GM23338 (cell line): ENCODE measurements around the gene UBP1. TPM values are rescaled to one million over a fixed set of nuclear protein-coding genes. Genes with fewer than 3 reads are reported as not detected.

ENCODE experiments used
- ATAC-seq: fragments of 200-7000 bp; cut with Tn5 transposase; 3 replicates; pipeline ENCODE4 v1.9.1; 2020
- DNase-seq: peaks from one replicate; pipeline ENCODE4 v3.0.0-alpha.2; 2015; ENCODE audit warnings: low spot score
- H2AFZ ChIP-seq: fragments of 200-600 bp; sonication (generic); 2 replicates; pipeline ENCODE4 v1.8.0; 2016; ENCODE audit warnings: antibody characterized with exemption, mild to moderate bottlenecking, moderate library complexity
- H3F3A ChIP-seq: fragments of 200-600 bp; sonication (generic); replicated peaks from 2 replicates; pipeline ENCODE4 v1.8.0; 2017; ENCODE audit warnings: antibody characterized with exemption, mixed run types, low read depth
- H3K27ac ChIP-seq: fragments of 200-600 bp; sonication (generic); 2 replicates; pipeline ENCODE4 v1.6.1; 2016; ENCODE audit warnings: low read depth
- H3K27me3 ChIP-seq: fragments of 200-600 bp; sonication (generic); 2 replicates; pipeline ENCODE4 v1.8.0; 2016; ENCODE audit warnings: mild to moderate bottlenecking, mixed run types, moderate library complexity; ENCODE audit not compliant: insufficient read depth
- H3K36me3 ChIP-seq: fragments of 200-600 bp; sonication (generic); 2 replicates; pipeline ENCODE4 v1.8.0; 2016; ENCODE audit warnings: mild to moderate bottlenecking; ENCODE audit not compliant: insufficient read depth
- H3K4me1 ChIP-seq: fragments of 200-600 bp; sonication (generic); 2 replicates; pipeline ENCODE4 v1.8.0; 2016; ENCODE audit warnings: mild to moderate bottlenecking, moderate library complexity; ENCODE audit not compliant: insufficient read depth
- H3K4me2 ChIP-seq: fragments of 200-600 bp; sonication (generic); 2 replicates; pipeline ENCODE4 v1.7.1; 2017; ENCODE audit warnings: mixed run types
- H3K4me3 ChIP-seq: fragments of 200-600 bp; sonication (generic); 2 replicates; pipeline ENCODE4 v1.6.1; 2016; ENCODE audit warnings: mixed run types
- H3K79me2 ChIP-seq: fragments of 200-600 bp; sonication (generic); replicated peaks from 2 replicates; pipeline ENCODE4 v1.8.0; 2017; ENCODE audit warnings: mild to moderate bottlenecking; ENCODE audit not compliant: insufficient read depth
- H3K9me2 ChIP-seq: fragments of 200-600 bp; sonication (generic); 2 replicates; pipeline ENCODE4 v1.8.0; 2017; ENCODE audit not compliant: insufficient read depth
- H4K20me1 ChIP-seq: fragments of 200-600 bp; sonication (generic); replicated peaks from 2 replicates; pipeline ENCODE4 v1.8.0; 2017; ENCODE audit warnings: mild to moderate bottlenecking; ENCODE audit not compliant: insufficient read depth
- H3K27ac Mint-ChIP-seq: 2 replicates; pipeline ENCODE4 v1.8.0; 2020; ENCODE audit warnings: inconsistent platforms, mild to moderate bottlenecking, moderate library complexity, mixed read lengths
- H3K27me3 Mint-ChIP-seq: 3 replicates; pipeline ENCODE4 v1.8.0; 2022; ENCODE audit warnings: low read depth, mild to moderate bottlenecking, moderate library complexity, mixed read lengths, inconsistent platforms; ENCODE audit not compliant: insufficient read depth, poor library complexity
- H3K36me3 Mint-ChIP-seq: 3 replicates; pipeline ENCODE4 v1.8.0; 2021; ENCODE audit warnings: low read depth, mild to moderate bottlenecking, inconsistent platforms, moderate library complexity, mixed read lengths
- H3K4me1 Mint-ChIP-seq: 3 replicates; pipeline ENCODE4 v1.8.0; 2020; ENCODE audit warnings: mild to moderate bottlenecking, inconsistent platforms, mixed read lengths
- H3K4me3 Mint-ChIP-seq: 3 replicates; pipeline ENCODE4 v1.8.0; 2021; ENCODE audit warnings: moderate library complexity, mild to moderate bottlenecking, inconsistent platforms, mixed read lengths
- H3K9me3 Mint-ChIP-seq: 3 replicates; pipeline ENCODE4 v1.8.0; 2020; ENCODE audit warnings: moderate library complexity, mild to moderate bottlenecking, inconsistent platforms, mixed read lengths
- CREB1 ChIP-seq: fragments of 250-450 bp; sonication (Bioruptor Pico); IDR thresholded peaks from 2 replicates; pipeline ENCODE4 v1.5.0; 2020; ENCODE audit warnings: low read depth, mild to moderate bottlenecking, moderate library complexity
- EZH2 ChIP-seq: fragments of 200-600 bp; sonication (generic); IDR thresholded peaks from one replicate; pipeline ENCODE4 v1.8.0; 2017; ENCODE audit warnings: antibody characterized with exemption, mild to moderate bottlenecking, low read depth; ENCODE audit not compliant: unreplicated experiment
- EZH2phosphoT487 ChIP-seq: fragments of 200-600 bp; sonication (generic); IDR thresholded peaks from one replicate; pipeline ENCODE4 v1.8.1; 2018; ENCODE audit warnings: antibody characterized with exemption; ENCODE audit not compliant: unreplicated experiment
- JUNB ChIP-seq: IDR thresholded peaks from one replicate; pipeline ENCODE4 v1.6.1; 2016; ENCODE audit warnings: antibody characterized with exemption; ENCODE audit not compliant: unreplicated experiment
- NANOG ChIP-seq: IDR thresholded peaks from 2 replicates; pipeline ENCODE4 v1.6.1; 2016; ENCODE audit warnings: antibody characterized with exemption, borderline replicate concordance
- POLR2AphosphoS5 ChIP-seq: IDR thresholded peaks from 2 replicates; pipeline ENCODE4 v1.6.1; 2016; ENCODE audit warnings: antibody characterized with exemption, low read depth
- STAT1 ChIP-seq: IDR thresholded peaks from one replicate; pipeline ENCODE4 v1.6.1; 2016; ENCODE audit warnings: antibody characterized with exemption; ENCODE audit not compliant: unreplicated experiment
- ZNF114 ChIP-seq: fragments of 250-450 bp; sonication (Bioruptor Pico); IDR thresholded peaks from 2 replicates; pipeline ENCODE4 v1.5.0; 2020; ENCODE audit warnings: mild to moderate bottlenecking, moderate library complexity
- ZNF331 ChIP-seq: fragments of 250-450 bp; sonication (Bioruptor Pico); IDR thresholded peaks from 2 replicates; pipeline ENCODE4 v1.5.0; 2020; ENCODE audit warnings: low read depth, mild to moderate bottlenecking, moderate library complexity
- polyA plus RNA-seq: library from polyadenylated mRNA; unstranded; fragments of >200 nt; fragmentation: Nextera tagmentation; extraction: Ambion mirVana; gene quantifications from 2 replicates; pipeline ENCODE4 v1.2.1, GENCODE V29; 2016
- total RNA-seq: library from RNA; depleted of rRNA; stranded (reverse); fragments of >200 nt; shearing (Covaris generic); gene quantifications from 2 replicates; pipeline ENCODE4 v1.2.3, GENCODE V29; 2014
- TF ChIP-seq, protein P1 (sequence below), 2 experiments: fragments of 200-600 bp in 1 of 2; sonication (generic) in 1 of 2; conservative IDR thresholded peaks; 2 replicates each; pipeline versions ENCODE4 v1.5.1 to v1.6.1; 2016 to 2017; ENCODE audit warnings: antibody characterized with exemption in 2 of 2, low read depth in 2 of 2, mild to moderate bottlenecking in 2 of 2, moderate library complexity in 1 of 2
- TF ChIP-seq, protein P2 (sequence below): IDR thresholded peaks from 2 replicates; pipeline ENCODE4 v1.6.1; 2016; ENCODE audit warnings: antibody characterized with exemption
- TF ChIP-seq, protein P3 (sequence below): fragments of 250-450 bp; sonication (Bioruptor Pico); IDR thresholded peaks from 2 replicates; pipeline ENCODE4 v1.5.0; 2020; ENCODE audit warnings: mild to moderate bottlenecking, moderate library complexity

The UBP1 gene
- total and polyA plus RNA-seq, 2 experiments from 2014 or later, result 16.8 to 66.8 TPM

DNA sequence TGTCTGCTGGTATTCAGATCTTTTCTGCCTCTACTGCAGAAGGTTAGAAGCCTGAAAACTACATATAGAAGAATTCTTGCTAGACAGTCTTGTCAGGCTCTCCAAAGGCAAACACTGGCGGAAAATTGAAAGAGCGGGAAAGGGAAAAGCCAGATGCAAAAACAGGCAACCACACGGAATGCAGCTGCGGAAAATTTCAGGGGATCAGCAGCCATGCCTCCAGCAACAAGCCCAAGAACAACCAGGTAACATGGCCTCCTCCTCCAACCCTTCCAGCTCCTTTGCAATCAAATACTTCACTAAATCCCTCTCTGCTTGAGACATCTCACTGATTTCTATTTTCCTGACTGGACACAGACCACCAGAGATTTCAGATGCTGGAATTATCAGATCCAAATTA, 9.6 kb downstream of the UBP1 start:
- Histone ChIP-seq H3F3A (no peaks in the 10 kb centered on the region), H3K4me3 (no peak overlapping the region), H3K4me1 (peaks cover 60% of the 10 kb centered on the region), H3K79me2 (peaks cover 94% of the 10 kb centered on the region), H3K9me2 (no peaks in the 10 kb centered on the region), H4K20me1 (peaks cover 71% of the 10 kb centered on the region), H3K27me3 (no peaks in the 10 kb centered on the region), H3K4me2 (peak overlapping the region; percentile 5), H2AFZ (no peak overlapping the region), H3K27ac (peak overlapping the region; percentile 7; the same call in 1 of the 2 replicates), H3K36me3 (no peaks in the 10 kb centered on the region)
- no peak for ATAC-seq
- TF ChIP-seq, protein P1, sequence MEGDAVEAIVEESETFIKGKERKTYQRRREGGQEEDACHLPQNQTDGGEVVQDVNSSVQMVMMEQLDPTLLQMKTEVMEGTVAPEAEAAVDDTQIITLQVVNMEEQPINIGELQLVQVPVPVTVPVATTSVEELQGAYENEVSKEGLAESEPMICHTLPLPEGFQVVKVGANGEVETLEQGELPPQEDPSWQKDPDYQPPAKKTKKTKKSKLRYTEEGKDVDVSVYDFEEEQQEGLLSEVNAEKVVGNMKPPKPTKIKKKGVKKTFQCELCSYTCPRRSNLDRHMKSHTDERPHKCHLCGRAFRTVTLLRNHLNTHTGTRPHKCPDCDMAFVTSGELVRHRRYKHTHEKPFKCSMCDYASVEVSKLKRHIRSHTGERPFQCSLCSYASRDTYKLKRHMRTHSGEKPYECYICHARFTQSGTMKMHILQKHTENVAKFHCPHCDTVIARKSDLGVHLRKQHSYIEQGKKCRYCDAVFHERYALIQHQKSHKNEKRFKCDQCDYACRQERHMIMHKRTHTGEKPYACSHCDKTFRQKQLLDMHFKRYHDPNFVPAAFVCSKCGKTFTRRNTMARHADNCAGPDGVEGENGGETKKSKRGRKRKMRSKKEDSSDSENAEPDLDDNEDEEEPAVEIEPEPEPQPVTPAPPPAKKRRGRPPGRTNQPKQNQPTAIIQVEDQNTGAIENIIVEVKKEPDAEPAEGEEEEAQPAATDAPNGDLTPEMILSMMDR (conservative IDR thresholded peaks at IDR 0.05; ENCODE audit: low read depth in 2 of 2), result no peak
- TF ChIP-seq STAT1 (no peak), NANOG (no peak), EZH2 (no peak), POLR2AphosphoS5 (no peak), CREB1 (CRISPR knock-in tag) (no peak), JUNB (no peak), ZNF331 (CRISPR knock-in tag) (no peak), EZH2phosphoT487 (no peak), ZNF114 (no peak)
- TF ChIP-seq, protein P2, sequence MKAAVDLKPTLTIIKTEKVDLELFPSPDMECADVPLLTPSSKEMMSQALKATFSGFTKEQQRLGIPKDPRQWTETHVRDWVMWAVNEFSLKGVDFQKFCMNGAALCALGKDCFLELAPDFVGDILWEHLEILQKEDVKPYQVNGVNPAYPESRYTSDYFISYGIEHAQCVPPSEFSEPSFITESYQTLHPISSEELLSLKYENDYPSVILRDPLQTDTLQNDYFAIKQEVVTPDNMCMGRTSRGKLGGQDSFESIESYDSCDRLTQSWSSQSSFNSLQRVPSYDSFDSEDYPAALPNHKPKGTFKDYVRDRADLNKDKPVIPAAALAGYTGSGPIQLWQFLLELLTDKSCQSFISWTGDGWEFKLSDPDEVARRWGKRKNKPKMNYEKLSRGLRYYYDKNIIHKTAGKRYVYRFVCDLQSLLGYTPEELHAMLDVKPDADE, result no peak
- Mint-ChIP-seq H3K4me3 (no peak overlapping the region), H3K9me3 (no peaks in the 10 kb centered on the region), H3K27ac (peak overlapping the region; percentile 55), H3K36me3 (no peaks in the 10 kb centered on the region), H3K27me3 (peaks cover 10% of the 10 kb centered on the region), H3K4me1 (peaks cover 67% of the 10 kb centered on the region)
- peak; percentile 30 for DNase-seq

DNA sequence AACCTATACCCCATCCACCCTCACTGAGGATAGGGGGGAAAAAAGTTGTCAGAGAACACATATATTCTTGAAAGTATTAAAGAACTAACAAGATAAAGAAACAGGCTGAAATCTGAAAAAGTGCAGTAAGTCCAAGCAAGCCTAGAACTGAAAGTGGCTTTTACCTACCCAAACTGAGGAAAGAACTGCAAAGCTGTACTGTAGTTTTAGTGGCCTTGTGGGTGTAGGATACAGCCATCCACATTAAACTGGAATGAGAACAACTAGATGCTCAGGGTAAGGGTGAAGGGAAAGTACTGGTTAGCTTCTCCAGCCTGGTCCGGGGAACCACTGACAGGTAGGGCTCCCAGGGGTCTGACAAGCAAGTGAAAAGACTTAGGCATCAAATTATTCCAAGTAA, 10.1 kb downstream of the UBP1 start:
- Mint-ChIP-seq H3K27me3 (peaks cover 10% of the 10 kb centered on the region), H3K4me1 (peaks cover 67% of the 10 kb centered on the region), H3K9me3 (no peaks in the 10 kb centered on the region), H3K4me3 (no peak overlapping the region), H3K36me3 (peaks cover 3% of the 10 kb centered on the region; the same call in 1 of the 3 replicates), H3K27ac (no peak overlapping the region)
- Histone ChIP-seq H3F3A (no peaks in the 10 kb centered on the region), H3K79me2 (peaks cover 94% of the 10 kb centered on the region), H3K4me3 (no peak overlapping the region), H2AFZ (no peak overlapping the region), H3K36me3 (no peaks in the 10 kb centered on the region), H4K20me1 (peaks cover 70% of the 10 kb centered on the region), H3K9me2 (no peaks in the 10 kb centered on the region), H3K27me3 (no peaks in the 10 kb centered on the region), H3K4me1 (peaks cover 65% of the 10 kb centered on the region), H3K4me2 (peak overlapping the region; percentile 5; the same call in 1 of the 2 replicates), H3K27ac (peak overlapping the region; percentile 28; the same call in 1 of the 2 replicates)
- no peak for DNase-seq
- TF ChIP-seq JUNB (no peak), ZNF114 (no peak)
- TF ChIP-seq, protein P3, sequence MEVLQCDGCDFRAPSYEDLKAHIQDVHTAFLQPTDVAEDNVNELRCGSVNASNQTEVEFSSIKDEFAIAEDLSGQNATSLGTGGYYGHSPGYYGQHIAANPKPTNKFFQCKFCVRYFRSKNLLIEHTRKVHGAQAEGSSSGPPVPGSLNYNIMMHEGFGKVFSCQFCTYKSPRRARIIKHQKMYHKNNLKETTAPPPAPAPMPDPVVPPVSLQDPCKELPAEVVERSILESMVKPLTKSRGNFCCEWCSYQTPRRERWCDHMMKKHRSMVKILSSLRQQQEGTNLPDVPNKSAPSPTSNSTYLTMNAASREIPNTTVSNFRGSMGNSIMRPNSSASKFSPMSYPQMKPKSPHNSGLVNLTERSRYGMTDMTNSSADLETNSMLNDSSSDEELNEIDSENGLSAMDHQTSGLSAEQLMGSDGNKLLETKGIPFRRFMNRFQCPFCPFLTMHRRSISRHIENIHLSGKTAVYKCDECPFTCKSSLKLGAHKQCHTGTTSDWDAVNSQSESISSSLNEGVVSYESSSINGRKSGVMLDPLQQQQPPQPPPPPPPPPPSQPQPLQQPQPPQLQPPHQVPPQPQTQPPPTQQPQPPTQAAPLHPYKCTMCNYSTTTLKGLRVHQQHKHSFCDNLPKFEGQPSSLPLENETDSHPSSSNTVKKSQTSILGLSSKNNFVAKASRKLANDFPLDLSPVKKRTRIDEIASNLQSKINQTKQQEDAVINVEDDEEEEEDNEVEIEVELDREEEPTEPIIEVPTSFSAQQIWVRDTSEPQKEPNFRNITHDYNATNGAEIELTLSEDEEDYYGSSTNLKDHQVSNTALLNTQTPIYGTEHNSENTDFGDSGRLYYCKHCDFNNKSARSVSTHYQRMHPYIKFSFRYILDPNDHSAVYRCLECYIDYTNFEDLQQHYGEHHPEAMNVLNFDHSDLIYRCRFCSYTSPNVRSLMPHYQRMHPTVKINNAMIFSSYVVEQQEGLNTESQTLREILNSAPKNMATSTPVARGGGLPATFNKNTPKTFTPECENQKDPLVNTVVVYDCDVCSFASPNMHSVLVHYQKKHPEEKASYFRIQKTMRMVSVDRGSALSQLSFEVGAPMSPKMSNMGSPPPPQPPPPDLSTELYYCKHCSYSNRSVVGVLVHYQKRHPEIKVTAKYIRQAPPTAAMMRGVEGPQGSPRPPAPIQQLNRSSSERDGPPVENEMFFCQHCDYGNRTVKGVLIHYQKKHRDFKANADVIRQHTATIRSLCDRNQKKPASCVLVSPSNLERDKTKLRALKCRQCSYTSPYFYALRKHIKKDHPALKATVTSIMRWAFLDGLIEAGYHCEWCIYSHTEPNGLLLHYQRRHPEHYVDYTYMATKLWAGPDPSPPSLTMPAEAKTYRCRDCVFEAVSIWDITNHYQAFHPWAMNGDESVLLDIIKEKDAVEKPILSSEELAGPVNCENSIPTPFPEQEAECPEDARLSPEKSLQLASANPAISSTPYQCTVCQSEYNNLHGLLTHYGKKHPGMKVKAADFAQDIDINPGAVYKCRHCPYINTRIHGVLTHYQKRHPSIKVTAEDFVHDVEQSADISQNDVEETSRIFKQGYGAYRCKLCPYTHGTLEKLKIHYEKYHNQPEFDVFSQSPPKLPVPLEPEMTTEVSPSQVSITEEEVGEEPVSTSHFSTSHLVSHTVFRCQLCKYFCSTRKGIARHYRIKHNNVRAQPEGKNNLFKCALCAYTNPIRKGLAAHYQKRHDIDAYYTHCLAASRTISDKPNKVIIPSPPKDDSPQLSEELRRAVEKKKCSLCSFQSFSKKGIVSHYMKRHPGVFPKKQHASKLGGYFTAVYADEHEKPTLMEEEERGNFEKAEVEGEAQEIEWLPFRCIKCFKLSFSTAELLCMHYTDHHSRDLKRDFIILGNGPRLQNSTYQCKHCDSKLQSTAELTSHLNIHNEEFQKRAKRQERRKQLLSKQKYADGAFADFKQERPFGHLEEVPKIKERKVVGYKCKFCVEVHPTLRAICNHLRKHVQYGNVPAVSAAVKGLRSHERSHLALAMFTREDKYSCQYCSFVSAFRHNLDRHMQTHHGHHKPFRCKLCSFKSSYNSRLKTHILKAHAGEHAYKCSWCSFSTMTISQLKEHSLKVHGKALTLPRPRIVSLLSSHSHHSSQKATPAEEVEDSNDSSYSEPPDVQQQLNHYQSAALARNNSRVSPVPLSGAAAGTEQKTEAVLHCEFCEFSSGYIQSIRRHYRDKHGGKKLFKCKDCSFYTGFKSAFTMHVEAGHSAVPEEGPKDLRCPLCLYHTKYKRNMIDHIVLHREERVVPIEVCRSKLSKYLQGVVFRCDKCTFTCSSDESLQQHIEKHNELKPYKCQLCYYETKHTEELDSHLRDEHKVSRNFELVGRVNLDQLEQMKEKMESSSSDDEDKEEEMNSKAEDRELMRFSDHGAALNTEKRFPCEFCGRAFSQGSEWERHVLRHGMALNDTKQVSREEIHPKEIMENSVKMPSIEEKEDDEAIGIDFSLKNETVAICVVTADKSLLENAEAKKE (CRISPR knock-in tag), result no peak
- no peak for ATAC-seq
